ENCODE results near the gene ZNF333.

ZNF333 gene

DNA sequence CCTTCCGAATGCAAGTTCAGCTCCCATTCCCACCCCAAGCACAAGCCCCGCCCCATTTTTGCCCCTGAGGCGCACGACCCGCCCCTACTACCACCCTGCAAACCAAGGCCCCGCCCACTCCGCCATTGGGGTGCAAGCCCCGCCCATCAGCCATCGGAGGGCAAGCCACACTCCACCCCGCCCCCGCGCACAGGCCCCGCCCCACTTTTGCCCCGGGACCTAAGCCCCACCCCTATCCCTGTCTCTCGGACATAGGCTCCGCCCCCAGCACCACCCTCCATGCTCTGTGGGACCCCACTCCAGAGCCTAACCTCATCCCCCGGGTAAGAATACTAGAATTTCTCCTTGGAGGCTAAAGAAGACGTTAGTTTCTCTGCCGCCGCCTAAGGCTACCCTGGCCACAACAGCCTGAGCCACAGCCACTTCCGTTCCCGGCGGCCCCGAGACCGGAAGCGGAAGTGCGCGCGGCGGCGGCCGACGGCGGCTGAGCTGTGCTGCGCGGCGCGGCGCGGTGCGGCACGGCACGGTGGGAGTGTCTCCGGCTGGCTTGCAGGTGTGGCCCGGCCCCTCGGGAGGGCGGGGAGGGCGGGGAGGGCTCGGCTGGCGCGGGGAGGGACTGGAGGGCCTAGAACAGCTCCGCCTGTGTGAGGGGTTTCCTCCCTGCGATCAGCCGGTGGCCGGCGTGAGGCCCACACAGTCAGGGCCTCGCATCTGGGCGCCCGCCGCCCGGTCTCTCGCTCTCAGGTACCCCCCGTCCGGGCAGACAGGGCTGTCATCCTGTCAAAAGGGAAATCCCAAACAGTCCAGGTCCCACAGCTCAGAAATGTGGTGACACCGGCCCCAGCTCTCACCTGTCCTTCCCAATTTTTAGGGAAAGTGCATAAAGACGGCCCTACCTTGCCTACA, at the start of gene ZNF333:
ZNF333 (plus strand) TSS at position 451 of the 906 bp plus-strand sequence. CDS start 3,444 bp downstream, outside the sequence.
- DNase-seq = peak; percentile 89

GRCh38 chr19:14648506-14648905, 41.3 kb upstream of the ZNF333 start:
- no peak for DNase-seq

DNA sequence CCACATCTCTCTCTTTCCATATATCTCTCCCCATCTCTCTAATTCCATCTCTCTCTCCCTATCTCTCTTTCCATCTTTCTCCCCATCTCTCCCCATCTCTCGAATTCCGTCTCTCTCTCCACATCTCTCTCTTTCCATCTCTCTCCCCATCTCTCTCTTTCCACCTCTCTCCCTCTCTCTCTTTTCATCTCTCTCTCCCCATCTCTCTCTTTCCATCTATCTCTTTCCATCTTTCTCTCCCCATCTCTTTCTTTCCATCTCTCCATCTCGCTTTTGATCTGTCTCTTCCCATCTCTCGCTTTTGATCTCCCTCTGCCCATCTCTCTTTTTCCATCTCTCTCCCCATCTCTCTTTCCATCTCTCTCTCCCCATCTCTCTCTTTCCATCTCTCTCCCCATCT, 40.8 kb upstream of the ZNF333 start:
- DNase-seq = no peak

GRCh38 chr19:14650161-14650560, 39.7 kb upstream of the ZNF333 start:
- no peak for DNase-seq

- no peak for DNase-seq
These were observed 34.9 kb upstream of the ZNF333 start for GRCh38 chr19:14654786-14655560.

DNA sequence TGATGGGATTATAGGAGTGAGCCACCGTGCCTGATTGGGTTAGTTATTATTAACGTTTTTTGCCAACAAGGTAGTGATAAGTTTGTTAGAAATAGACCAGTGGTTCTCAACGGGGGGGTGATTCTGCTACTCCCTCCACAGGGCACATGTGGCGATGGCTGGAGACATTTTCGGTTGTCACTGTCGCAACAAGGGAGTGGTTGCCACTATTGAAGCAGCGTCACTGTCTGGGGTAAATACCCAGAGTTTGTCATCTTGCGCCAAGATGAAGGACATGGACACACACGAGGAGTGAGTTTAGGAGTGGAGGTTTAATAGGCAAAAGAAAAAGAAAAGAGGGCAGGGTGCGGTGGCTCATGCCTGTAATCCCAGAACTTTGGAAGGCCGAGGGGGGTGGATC, 34.1 kb upstream of the ZNF333 start:
- no peak for DNase-seq

DNA sequence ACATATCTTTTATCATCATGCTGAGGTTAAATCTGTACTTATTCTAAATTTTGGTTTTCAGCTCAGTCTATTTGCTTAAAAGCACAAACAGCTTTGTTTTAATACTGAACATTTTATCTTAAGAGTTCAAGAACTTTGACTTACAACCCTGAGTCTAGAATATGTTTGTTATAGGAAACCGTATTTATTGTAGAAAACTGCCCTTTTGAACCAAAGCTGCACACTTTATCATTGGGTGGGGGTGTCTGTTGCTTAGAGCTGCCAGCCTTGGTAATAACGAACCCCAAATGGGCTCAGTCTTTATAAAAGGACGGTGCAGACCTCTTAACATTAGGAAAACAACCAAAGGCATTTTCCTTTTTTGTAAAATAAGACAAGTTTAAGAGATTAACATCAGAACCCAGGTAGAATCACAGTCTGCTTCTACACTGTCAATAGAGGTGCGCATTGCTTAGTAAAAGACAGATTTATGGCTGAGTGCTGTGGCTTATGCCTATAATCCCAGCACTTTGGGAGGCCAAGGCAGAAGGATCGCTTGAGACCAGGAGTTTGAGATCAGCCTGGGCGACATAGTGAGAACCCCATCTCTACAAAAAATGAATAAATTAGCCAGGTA, 29.9 kb upstream of the ZNF333 start:
- DNase-seq = no peak

DNA sequence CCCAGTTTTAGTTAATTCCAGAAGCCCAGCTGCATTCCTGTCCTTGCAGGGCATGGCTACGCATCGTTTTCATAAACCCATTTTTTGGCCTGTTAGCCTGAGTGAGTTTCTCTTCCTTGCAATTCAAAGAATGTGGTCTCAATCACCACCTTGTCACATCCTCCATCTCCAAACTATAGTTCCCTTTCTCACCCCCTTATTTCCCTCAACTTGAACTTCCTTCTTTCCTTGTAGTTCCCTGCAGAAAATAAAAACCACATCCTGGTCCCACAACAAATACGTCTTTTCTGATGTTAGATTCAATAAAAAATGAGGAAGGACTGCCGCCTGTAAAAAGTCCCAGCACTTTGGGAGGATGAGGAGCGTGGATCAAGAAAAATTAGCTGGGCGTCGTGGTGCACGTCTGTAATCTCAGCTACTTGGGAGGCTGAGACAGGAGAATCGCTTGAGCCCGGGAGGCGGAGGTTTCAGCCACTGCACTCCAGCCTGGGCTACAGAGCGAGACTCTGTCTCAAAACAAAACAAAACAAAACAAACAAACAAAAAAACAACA, 28.4 kb upstream of the ZNF333 start:
- DNase-seq = peak; percentile 53

DNA sequence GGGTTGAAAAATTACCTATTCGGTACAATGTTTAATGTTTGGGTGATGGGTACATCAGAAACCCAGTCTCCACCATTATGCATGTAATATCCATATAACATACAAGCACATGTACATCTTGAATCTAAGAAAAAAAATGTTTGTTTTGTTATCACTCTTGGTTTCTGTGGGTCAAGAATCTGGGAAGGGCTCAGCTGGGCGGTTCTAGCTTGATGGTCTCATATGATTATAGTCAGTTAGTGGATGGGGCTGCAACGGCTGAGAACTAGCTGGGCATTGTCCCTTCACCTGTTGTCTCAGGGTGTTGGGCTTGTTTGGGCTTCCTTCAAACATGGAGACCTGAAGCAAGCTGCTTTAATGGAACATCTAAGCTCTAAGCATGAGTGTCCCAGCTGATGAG, 19.9 kb upstream of the ZNF333 start:
- no peak for DNase-seq

DNA sequence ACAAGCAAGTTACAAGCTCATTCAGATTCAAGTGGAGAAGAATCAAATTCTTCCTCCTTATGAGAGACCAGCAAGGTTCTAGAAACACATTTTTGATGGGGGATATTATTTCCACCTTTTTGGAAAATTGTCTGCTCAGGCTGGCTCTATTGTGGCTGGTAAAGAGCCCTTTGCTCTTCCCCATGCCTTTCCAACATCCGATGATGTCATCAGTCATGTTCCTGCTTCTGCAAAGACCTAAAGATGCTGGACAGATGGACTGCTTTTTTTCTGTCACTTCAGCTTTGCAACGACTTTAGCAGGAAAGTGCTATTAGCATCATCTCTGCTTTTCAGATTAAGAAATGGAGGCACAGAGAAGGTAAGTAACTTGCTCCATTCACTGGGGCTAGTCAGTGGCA, 19.4 kb upstream of the ZNF333 start:
- DNase-seq = no peak

- no peak for DNase-seq
These were observed 17.5 kb upstream of the ZNF333 start for GRCh38 chr19:14672188-14672872.

DNA sequence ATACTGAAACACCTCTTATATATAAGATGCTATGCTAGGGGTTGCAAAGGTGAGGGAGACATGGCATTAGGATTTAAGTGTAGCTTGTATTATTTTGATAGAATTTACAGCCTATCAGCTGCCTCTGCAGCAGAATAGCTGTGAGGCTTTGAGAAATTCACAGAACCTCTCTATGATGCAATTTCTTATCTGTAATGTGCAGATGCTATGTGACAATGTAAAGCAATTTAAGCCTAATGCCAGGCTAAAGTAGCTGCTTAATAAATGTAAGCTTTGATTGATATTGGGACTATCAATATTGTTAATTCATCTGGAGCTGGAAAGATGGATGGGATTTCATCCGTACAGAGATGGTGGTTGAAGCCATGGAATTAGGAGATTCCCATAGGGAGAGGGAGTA, 16.8 kb upstream of the ZNF333 start:
- DNase-seq = no peak

DNA sequence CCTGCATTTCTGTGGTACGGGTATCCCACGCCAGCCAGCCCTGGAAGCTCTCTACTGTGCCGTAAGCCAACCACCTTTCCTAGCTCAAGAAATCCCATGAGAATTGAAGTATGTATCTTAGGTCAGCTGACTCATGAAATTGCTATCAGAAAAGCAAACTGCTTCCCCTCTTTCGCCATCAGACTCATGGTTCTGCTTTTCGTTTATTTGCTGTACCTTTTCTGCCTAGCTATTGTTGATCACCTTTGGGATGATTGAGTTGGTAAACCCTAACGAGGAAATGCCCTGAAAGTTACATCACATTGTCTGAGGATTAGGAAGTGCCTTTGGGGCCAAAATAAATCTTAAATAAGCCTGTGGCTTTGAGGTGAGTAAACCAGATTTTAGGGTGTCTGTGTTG, 15.1 kb upstream of the ZNF333 start, which contains the start of gene ADGRE3:
ADGRE3 (minus strand) TSS at position 81 of the 400 bp plus-strand sequence; CDS start at position 7, 74 bp downstream.
- DNase-seq = peak; percentile 15

- DNase-seq = no peak
These were observed 13.1 kb upstream of the ZNF333 start for GRCh38 chr19:14676762-14677161.

- DNase-seq = no peak
These were observed 12.4 kb upstream of the ZNF333 start for GRCh38 chr19:14677464-14677863.

GRCh38 chr19:14678199-14678598, 11.6 kb upstream of the ZNF333 start:
- DNase-seq = no peak

DNA sequence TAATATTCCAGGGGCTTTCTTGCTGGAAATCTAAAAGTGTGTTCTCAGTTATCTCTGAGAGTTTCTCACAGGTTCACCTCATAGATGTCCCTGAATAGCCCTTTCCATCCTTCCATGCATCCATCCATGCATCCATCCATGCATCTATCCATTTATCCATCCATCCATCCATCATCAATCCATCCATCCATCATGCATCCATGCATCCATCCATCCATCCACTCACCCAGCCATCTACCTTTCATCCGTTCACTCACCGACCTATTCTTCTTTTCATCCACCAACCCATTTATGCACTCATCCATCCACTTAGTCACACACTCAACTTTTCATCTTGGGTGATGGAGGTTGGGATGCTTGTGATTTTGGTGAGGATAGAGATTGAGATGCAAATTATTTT, 7.8 kb upstream of the ZNF333 start:
- DNase-seq = no peak

GRCh38 chr19:14683439-14683838, 6.4 kb upstream of the ZNF333 start:
- no peak for DNase-seq

DNA sequence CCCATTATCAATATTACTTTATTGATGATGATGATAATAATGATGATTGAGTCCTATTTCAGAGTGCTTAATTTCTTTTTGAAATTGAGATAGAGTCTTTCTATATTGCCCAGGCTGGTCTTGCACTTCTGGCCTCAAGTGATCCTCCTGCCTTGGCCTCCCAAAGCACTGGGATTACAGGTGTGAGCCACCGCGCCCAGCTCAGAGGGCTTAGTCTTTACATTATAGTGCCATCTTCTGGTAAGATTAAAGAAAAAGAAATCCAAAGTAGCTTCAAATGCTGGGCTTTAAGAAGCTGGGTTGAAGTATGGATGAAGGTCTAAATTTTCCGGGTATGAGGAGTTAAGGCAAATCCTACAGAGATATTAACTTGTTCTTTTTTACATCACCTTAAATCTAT, 3.4 kb upstream of the ZNF333 start:
- DNase-seq = peak; percentile 1

DNA sequence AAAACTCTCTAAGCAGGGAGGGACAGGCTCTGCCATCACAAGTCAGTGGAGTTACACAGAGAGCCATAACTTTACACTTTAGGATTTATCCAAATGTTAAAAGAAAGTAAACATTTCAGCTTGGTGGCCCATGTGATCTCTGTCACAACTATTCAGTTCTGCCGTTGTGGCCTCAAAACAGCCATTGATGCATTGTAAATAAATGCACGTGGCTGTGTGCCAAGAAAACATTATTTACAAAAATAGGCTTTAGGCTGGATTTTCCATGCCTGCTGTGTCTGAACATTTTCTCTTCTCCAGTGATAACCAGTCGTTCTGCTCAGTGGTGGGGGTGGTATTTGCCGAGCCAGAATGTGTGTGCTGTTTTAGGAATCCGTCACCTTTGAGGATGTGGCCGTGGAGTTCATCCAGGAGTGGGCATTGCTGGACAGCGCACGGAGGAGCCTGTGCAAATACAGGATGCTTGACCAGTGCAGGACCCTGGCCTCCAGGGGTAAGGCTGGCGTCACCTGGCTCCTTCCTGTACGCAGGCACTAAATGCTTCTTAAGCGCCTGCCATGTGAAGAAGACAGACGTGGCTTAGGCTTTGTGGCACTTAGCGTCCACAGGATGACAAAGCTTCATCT, 4.9 kb downstream of the ZNF333 start:
- DNase-seq = no peak

GRCh38 chr19:14695471-14695870, 5.6 kb downstream of the ZNF333 start:
- DNase-seq = no peak

DNA sequence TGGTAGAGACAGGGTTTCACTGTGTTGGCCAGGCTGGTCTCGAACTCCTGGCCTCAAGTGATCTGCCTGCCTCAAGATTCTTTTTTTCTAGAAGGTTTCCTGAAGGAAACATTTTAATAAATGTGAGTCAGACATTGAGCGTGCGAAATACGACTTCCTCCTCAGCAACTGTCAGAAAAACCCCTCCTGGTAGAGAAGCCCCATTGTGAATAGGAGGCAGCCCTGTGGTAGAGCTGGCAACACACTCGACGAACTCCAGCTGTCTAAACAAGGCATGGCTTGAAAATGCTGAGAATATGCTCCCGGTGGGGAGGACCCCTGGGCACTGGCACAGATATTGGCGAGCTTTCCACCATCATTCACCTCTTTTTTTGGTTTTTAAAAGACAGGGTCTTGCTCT, 9.8 kb downstream of the ZNF333 start:
- DNase-seq = no peak
